HCT116 (cell line): ENCODE data around the gene MLH3. TPM values are rescaled to one million over a fixed set of nuclear protein-coding genes. Genes with fewer than 3 reads are reported as not detected.
A peak's percentile ranks its signal among the peaks of the same experiment; 100 is the strongest.
"Not testable (repeated sequence)": the region's sequence is repeated elsewhere in the genome, so short reads cannot be mapped to it uniquely, and the experiment has no call there.

ENCODE experiments used
- ATAC-seq: fragments of 200-7000 bp; cut with Tn5 transposase; 2 replicates; pipeline ENCODE4 v1.9.1; 2020; ENCODE audit warnings: mild to moderate bottlenecking, moderate library complexity
- BruUV-seq: library from RNA; stranded (reverse); fragments of 400-500 nt; replicated peaks from 2 replicates; lab custom pipeline; 2021; lab: Mats Ljungman, UMichigan
- CTCF ChIA-PET: fragments of 300-600 bp; sonication (Branson Sonifier 250); formaldehyde crosslinking; loops from one replicate; lab custom pipeline; 2021; ENCODE audit warnings: antibody characterized with exemption; lab: Charles Lee
- POLR2A ChIA-PET: fragments of 300-600, 350-600 bp; sonication (Branson Sonifier 250); formaldehyde crosslinking; loops from one replicate; lab custom pipeline; 2021; ENCODE audit warnings: antibody characterized with exemption; lab: Charles Lee
- RAD21 ChIA-PET, 2 experiments: fragments of 300-600 bp; sonication (Branson Sonifier 250); formaldehyde crosslinking; loops; one replicate each; lab custom pipeline; 2023; ENCODE audit warnings: low total read pairs in 2 of 2; ENCODE audit not compliant: uncharacterized antibody in 2 of 2, unreplicated experiment in 2 of 2, low non-redundant PET in 1 of 2; lab: Charles Lee
- DNase-seq: peaks from one replicate; pipeline ENCODE4 v3.0.0-alpha.2; 2010; ENCODE audit warnings: low read depth, low spot score
- H2AFZ ChIP-seq: fragments of 200-600 bp; shearing (Covaris generic), sonication (generic); 2 replicates; pipeline ENCODE4 v1.6.1; 2017; ENCODE audit warnings: low read depth, mixed run types, mixed read lengths, antibody characterized with exemption, low read length; ENCODE audit not compliant: poor library complexity, severe bottlenecking
- H3K27ac ChIP-seq: 2 replicates; pipeline ENCODE4 v1.5.1; 2012; ENCODE audit warnings: low read depth, low read length
- H3K27me3 ChIP-seq: fragments of 200-600 bp; sonication (generic); 2 replicates; pipeline ENCODE4 v1.6.1; 2016; ENCODE audit warnings: mixed run types, low read length, mixed read lengths; ENCODE audit not compliant: insufficient read depth
- H3K36me3 ChIP-seq, 2 experiments: fragments of 200-500 bp in 1 of 2; fragments of 200-600 bp in 1 of 2; sonication (Bioruptor generic) in 1 of 2; sonication (generic) in 1 of 2; 2 replicates each; pipeline versions ENCODE4 v1.5.1 to v1.6.1; 2014 to 2016; ENCODE audit warnings: low read length in 2 of 2, inconsistent platforms in 1 of 2, mixed read lengths in 1 of 2, mixed run types in 1 of 2; ENCODE audit not compliant: insufficient read depth in 2 of 2, control insufficient read depth in 1 of 2
- H3K4me1 ChIP-seq, 2 experiments: fragments of 200-600 bp in 1 of 2; sonication (generic) in 1 of 2; 2 replicates each; pipeline versions ENCODE4 v1.5.1 to v1.6.1; 2012 to 2017; ENCODE audit warnings: low read length in 2 of 2, inconsistent platforms in 1 of 2, mild to moderate bottlenecking in 1 of 2, mixed read lengths in 1 of 2, mixed run types in 1 of 2, moderate library complexity in 1 of 2; ENCODE audit not compliant: insufficient read depth in 2 of 2, control insufficient read depth in 1 of 2
- H3K4me2 ChIP-seq: fragments of 200-600 bp; sonication (generic); 2 replicates; pipeline ENCODE4 v1.6.1; 2017; ENCODE audit warnings: mixed run types, low read length, mixed read lengths
- H3K4me3 ChIP-seq, 2 experiments: fragments of 200-600 bp in 1 of 2; sonication (generic) in 1 of 2; replicated peaks in 1 of 2; 2 replicates each; pipeline ENCODE4 v1.5.1; 2011 to 2016; ENCODE audit warnings: low read length in 2 of 2, control low read depth in 1 of 2, low read depth in 1 of 2, mild to moderate bottlenecking in 1 of 2, mixed read lengths in 1 of 2, mixed run types in 1 of 2
- H3K79me2 ChIP-seq: fragments of 200-600 bp; sonication (generic); 2 replicates; pipeline ENCODE4 v1.6.1; 2017; ENCODE audit warnings: mild to moderate bottlenecking, mixed run types, low read length, moderate library complexity, mixed read lengths; ENCODE audit not compliant: insufficient read depth
- H3K9ac ChIP-seq: fragments of 200-600 bp; sonication (generic); 2 replicates; pipeline ENCODE4 v1.6.1; 2016; ENCODE audit warnings: low read length, mixed read lengths
- H3K9me2 ChIP-seq: fragments of 200-600 bp; sonication (generic), shearing (Covaris generic); 2 replicates; pipeline ENCODE4 v1.6.1; 2017; ENCODE audit warnings: mixed run types, mild to moderate bottlenecking, moderate library complexity; ENCODE audit not compliant: insufficient read depth
- H3K9me3 ChIP-seq, 2 experiments: fragments of 200-500 bp in 1 of 2; fragments of 200-600 bp in 1 of 2; sonication (Bioruptor generic) in 1 of 2; sonication (generic) in 1 of 2; 2 replicates each; pipeline ENCODE4 v1.6.1; 2014 to 2017; ENCODE audit warnings: low read length in 2 of 2, mixed read lengths in 2 of 2, inconsistent platforms in 1 of 2, low read depth in 1 of 2, mild to moderate bottlenecking in 1 of 2, mixed run types in 1 of 2, moderate library complexity in 1 of 2; ENCODE audit not compliant: control insufficient read depth in 1 of 2, insufficient read depth in 1 of 2
- H4K20me1 ChIP-seq: fragments of 200-600 bp; sonication (generic), shearing (Covaris generic); 2 replicates; pipeline ENCODE4 v1.6.1; 2017; ENCODE audit warnings: mixed run types, mild to moderate bottlenecking, moderate library complexity; ENCODE audit not compliant: insufficient read depth
- ATF3 ChIP-seq: IDR thresholded peaks from 2 replicates; pipeline ENCODE4 v1.6.1; 2012
- CBX3 ChIP-seq: IDR thresholded peaks from 2 replicates; pipeline ENCODE4 v1.6.1; 2012; ENCODE audit warnings: low read depth
- CTCF ChIP-seq, 3 experiments: fragments of 200-600 bp in 1 of 3; sonication (generic) in 1 of 3; IDR thresholded peaks in 2 of 3; conservative IDR thresholded peaks in 1 of 3; 2 replicates each; pipeline ENCODE4 v1.5.1; 2012 to 2017; ENCODE audit warnings: low read depth in 2 of 3, low read length in 2 of 3, antibody characterized with exemption in 1 of 3, borderline replicate concordance in 1 of 3, control low read depth in 1 of 3, mild to moderate bottlenecking in 1 of 3, mixed read lengths in 1 of 3, mixed run types in 1 of 3, moderate library complexity in 1 of 3; ENCODE audit not compliant: insufficient read depth in 1 of 3
- ELF1 ChIP-seq: IDR thresholded peaks from 2 replicates; pipeline ENCODE4 v1.6.1; 2012; ENCODE audit warnings: low read depth, borderline replicate concordance
- EZH2 ChIP-seq: fragments of 200-600 bp; sonication (generic); IDR thresholded peaks from 2 replicates; pipeline ENCODE4 v1.6.1; 2017; ENCODE audit warnings: antibody characterized with exemption, mixed run types
- FOSL1 ChIP-seq: IDR thresholded peaks from 2 replicates; pipeline ENCODE4 v1.6.1; 2012; ENCODE audit warnings: low read depth
- POLR2A ChIP-seq: IDR thresholded peaks from 2 replicates; pipeline ENCODE4 v1.7.0; 2011; ENCODE audit warnings: borderline replicate concordance; ENCODE audit not compliant: insufficient read depth, insufficient read length; ENCODE audit errors: extremely low read depth
- POLR2AphosphoS5 ChIP-seq: IDR thresholded peaks from 2 replicates; pipeline ENCODE4 v1.6.1; 2011; ENCODE audit warnings: mild to moderate bottlenecking, low read depth, low read length, moderate library complexity
- RAD21 ChIP-seq: IDR thresholded peaks from 2 replicates; pipeline ENCODE4 v1.6.1; 2012; ENCODE audit warnings: low read depth, mild to moderate bottlenecking
- SIN3A ChIP-seq: IDR thresholded peaks from 2 replicates; pipeline ENCODE4 v1.6.1; 2012; ENCODE audit warnings: low read depth
- TCF7L2 ChIP-seq: IDR thresholded peaks from 2 replicates; pipeline ENCODE4 v1.7.0; 2011; ENCODE audit warnings: borderline replicate concordance, inconsistent platforms; ENCODE audit not compliant: insufficient read depth, insufficient read length; ENCODE audit errors: extremely low read depth
- ZFX ChIP-seq: fragments of 450-650 bp; IDR thresholded peaks from 2 replicates; pipeline ENCODE4 v1.6.1; 2017
- ZNF274 ChIP-seq: fragments of 200-500 bp; sonication (Bioruptor generic); IDR thresholded peaks from 2 replicates; pipeline ENCODE4 v1.6.1; 2014; ENCODE audit warnings: mild to moderate bottlenecking, low read depth, low read length, inconsistent platforms
- intact Hi-C: fragments of 100-400 bp; cut with micrococcal nuclease; formaldehyde crosslinking; loops from 2 replicates; pipeline ENCODE4 v1.10.0; 2022
- total RNA-seq: library from RNA; stranded (reverse); gene quantifications from one replicate; pipeline ENCODE4 v1.2.1, GENCODE V29; 2021; ENCODE audit not compliant: unreplicated experiment
- TF ChIP-seq, protein P1 (sequence below): IDR thresholded peaks from 2 replicates; pipeline ENCODE4 v1.6.1; 2012

Gene MLH3
- total RNA-seq, 1 experiment from 2014 or later, result 14.7 TPM

DNA sequence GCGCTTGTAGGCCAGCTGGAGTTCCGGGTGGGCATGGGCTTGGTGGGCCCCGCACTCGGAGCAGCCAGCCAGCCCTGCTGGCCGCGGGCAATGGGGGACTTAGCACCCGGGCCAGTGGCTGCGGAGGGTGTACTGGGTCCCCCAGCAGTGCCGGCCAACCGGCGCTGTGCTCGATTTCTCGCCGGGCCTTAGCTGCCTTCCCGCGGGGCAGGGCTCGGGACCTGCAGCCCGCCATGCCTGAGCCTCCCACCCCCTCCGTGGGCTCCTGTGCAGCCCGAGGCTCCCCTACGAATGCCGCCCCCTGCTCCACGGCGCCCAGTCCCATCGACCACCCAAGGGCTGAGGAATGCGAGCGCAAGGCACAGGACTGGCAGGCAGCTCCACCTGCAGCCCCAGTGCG is 57.1 kb downstream of the MLH3 start:
- BruUV-seq, H2AFZ ChIP-seq, intact Hi-C loops, H3K79me2 ChIP-seq, H3K36me3 ChIP-seq, H3K27ac ChIP-seq, H3K4me2 ChIP-seq, H3K4me1 ChIP-seq, H3K9ac ChIP-seq, H3K4me3 ChIP-seq, RAD21 ChIA-PET, H4K20me1 ChIP-seq, H3K9me2 ChIP-seq, H3K27me3 ChIP-seq, CTCF ChIA-PET, H3K9me3 ChIP-seq, POLR2A ChIA-PET, DNase-seq, ATAC-seq: not testable (repeated sequence)

- Histone ChIP-seq H3K4me3 (no peak overlapping the region), H3K27me3 (no peaks in the 10 kb centered on the region), H2AFZ (peak overlapping the region; percentile 33), H3K4me2 (no peak overlapping the region), H3K4me1 (peaks cover 2 to 15% of the 10 kb centered on the region in 2 experiments; a peak in 2 of 4 replicates), H3K36me3 (no peaks in the 10 kb centered on the region), H4K20me1 (no peaks in the 10 kb centered on the region), H3K9me2 (no peaks in the 10 kb centered on the region), H3K9ac (no peak overlapping the region), H3K79me2 (no peaks in the 10 kb centered on the region), H3K27ac (no peak overlapping the region), H3K9me3 (no peaks in the 10 kb centered on the region)
- ATAC-seq, result no peak
- TF ChIP-seq POLR2A (no peak), ZFX (no peak), POLR2AphosphoS5 (no peak), ELF1 (no peak), FOSL1 (no peak), EZH2 (no peak), ZNF274 (no peak), SIN3A (no peak), CBX3 (no peak), CTCF (IDR thresholded peaks at IDR 0.05 in 2 of 3, conservative IDR thresholded peaks at IDR 0.05 in 1 of 3; ENCODE audit: borderline replicate concordance in 1 of 3, insufficient read depth in 1 of 3, low read depth in 2 of 3, low read length in 2 of 3) (no peak), TCF7L2 (no peak), ATF3 (no peak), RAD21 (no peak)
- TF ChIP-seq, protein P1, sequence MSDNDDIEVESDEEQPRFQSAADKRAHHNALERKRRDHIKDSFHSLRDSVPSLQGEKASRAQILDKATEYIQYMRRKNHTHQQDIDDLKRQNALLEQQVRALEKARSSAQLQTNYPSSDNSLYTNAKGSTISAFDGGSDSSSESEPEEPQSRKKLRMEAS, result no peak
- POLR2A ChIA-PET, result no interaction called here
- intact Hi-C loops, result no loop called here
- BruUV-seq, result no TSS peak
- no peak for DNase-seq
- RAD21 ChIA-PET, result no interaction called here
- CTCF ChIA-PET, result no interaction called here
Observed at GRCh38 chr14:74988993-74989392, 62.3 kb downstream of the MLH3 start.
